Peyer's patch (tissue), 4 donors: Measurements from ENCODE around the gene SULF2. TPM values are rescaled to one million over a fixed set of nuclear protein-coding genes. Genes with fewer than 3 reads are reported as not detected.

Source experiments
- DNase-seq, 3 donors: peaks; one replicate each; pipeline ENCODE4 v3.0.0-alpha.2; 2017 to 2019
- H3K27ac ChIP-seq, 4 donors: fragments of 200-600 bp; sonication (generic); one replicate each; pipeline ENCODE4 v1.5.1; 2016 to 2019
- H3K27me3 ChIP-seq, 2 donors: fragments of 200-600 bp; sonication (generic); one replicate each; pipeline ENCODE4 v1.5.1; 2019
- H3K36me3 ChIP-seq, 3 donors: fragments of 200-600 bp; sonication (generic); one replicate each; pipeline ENCODE4 v1.5.1; 2016 to 2019
- H3K4me1 ChIP-seq, 4 donors: fragments of 200-600 bp; sonication (generic); one replicate each; pipeline ENCODE4 v1.5.1; 2016 to 2019
- H3K4me3 ChIP-seq, 4 donors: fragments of 200-600 bp; sonication (generic); 1 replicate in 3 of 4; 2 replicates in 1 of 4; pipeline ENCODE4 v1.5.1; 2016 to 2019; ENCODE audit warnings: mild to moderate bottlenecking in 1 of 4
- H3K9me3 ChIP-seq, 4 donors: fragments of 200-600 bp; sonication (generic); one replicate each; pipeline ENCODE4 v1.5.1; 2016 to 2019; ENCODE audit warnings: mild to moderate bottlenecking in 1 of 4
- POLR2A ChIP-seq, 2 donors: fragments of 450-650 bp; IDR thresholded peaks; one replicate each; pipeline ENCODE4 v1.5.1; 2017; ENCODE audit warnings: antibody characterized with exemption in 2 of 2, mild to moderate bottlenecking in 2 of 2, moderate library complexity in 2 of 2
- total RNA-seq, 4 donors: library from RNA; depleted of rRNA; stranded (reverse); fragments of >200 nt; gene quantifications; one replicate each; pipeline ENCODE4 v1.1.0, GENCODE V29; 2016
- TF ChIP-seq, protein P1 (sequence below), 6 experiments: fragments of 450-650 bp in 4 of 6; fragments of 200-600 bp in 2 of 6; sonication (generic) in 1 of 6; IDR thresholded peaks; one replicate each; pipeline ENCODE4 v1.5.1; 2017 to 2019; ENCODE audit warnings: antibody characterized with exemption in 6 of 6, mild to moderate bottlenecking in 3 of 6, moderate library complexity in 1 of 6

The SULF2 gene
- total RNA-seq, 4 donors from 2014 or later, result 32.4 to 168 (median 52.5) TPM

DNA sequence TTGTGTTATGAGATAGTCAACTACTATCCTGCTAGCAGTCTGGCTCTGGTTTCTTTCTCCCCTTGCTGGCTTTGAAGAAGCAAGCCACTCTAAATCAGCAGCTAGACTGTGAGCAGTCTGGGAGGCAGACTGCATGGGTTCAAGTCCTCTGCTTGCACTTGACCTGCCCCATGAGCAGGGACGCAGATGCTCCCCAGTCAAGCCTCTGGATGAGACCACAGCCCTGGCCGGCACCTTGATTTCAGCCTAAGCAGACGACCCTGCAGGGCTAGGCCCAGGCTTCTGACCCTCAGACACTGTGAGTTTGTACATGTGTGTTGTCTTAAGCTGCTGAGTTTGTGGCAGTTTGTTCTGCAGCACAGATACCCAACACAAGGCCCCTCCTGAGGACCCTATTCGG lies 105.8 kb downstream of the SULF2 start:
- Histone ChIP-seq H3K9me3 (no peaks in the 10 kb centered on the region), H3K4me1 (peaks cover 0 to 13% (median 0%) of the 10 kb centered on the region in 4 donors), H3K27ac (no peak overlapping the region), H3K36me3 (no peaks in the 10 kb centered on the region), H3K4me3 (no peak overlapping the region), H3K27me3 (no peaks in the 10 kb centered on the region)
- TF ChIP-seq, protein P1, sequence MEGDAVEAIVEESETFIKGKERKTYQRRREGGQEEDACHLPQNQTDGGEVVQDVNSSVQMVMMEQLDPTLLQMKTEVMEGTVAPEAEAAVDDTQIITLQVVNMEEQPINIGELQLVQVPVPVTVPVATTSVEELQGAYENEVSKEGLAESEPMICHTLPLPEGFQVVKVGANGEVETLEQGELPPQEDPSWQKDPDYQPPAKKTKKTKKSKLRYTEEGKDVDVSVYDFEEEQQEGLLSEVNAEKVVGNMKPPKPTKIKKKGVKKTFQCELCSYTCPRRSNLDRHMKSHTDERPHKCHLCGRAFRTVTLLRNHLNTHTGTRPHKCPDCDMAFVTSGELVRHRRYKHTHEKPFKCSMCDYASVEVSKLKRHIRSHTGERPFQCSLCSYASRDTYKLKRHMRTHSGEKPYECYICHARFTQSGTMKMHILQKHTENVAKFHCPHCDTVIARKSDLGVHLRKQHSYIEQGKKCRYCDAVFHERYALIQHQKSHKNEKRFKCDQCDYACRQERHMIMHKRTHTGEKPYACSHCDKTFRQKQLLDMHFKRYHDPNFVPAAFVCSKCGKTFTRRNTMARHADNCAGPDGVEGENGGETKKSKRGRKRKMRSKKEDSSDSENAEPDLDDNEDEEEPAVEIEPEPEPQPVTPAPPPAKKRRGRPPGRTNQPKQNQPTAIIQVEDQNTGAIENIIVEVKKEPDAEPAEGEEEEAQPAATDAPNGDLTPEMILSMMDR (IDR thresholded peaks at IDR 0.05), result no peak
- TF ChIP-seq POLR2A (IDR thresholded peaks at IDR 0.05), result no peak
- no peak for DNase-seq

DNA sequence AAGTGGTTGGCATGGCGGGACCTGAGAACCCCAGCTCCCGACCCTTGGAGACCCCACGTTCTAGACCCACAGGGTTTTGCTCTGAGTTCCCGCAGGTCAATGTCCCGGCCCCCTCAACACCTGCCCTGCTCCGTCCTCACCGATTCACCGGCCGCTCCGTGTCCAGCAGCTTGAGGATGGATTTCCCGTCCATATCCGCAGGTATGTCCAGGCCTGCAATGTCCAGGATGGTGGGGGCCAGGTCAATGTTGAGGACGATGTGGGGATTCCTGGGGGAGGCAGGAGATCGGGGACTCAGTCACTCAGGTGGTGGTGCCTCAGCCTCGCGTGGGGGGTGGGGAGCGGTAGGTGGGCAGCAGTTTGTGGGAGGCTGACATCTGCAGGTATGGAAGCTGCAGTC lies 106.7 kb downstream of the SULF2 start:
- TF ChIP-seq POLR2A (IDR thresholded peaks at IDR 0.05), result no peak
- TF ChIP-seq, protein P1 (IDR thresholded peaks at IDR 0.05), result no peak
- H3K36me3 ChIP-seq, result no peaks in the 10 kb centered on the region
- no peak overlapping the region for H3K4me3 ChIP-seq
- no peak overlapping the region for H3K27ac ChIP-seq
- H3K27me3 ChIP-seq, result no peaks in the 10 kb centered on the region
- no peak for DNase-seq
- no peaks in the 10 kb centered on the region for H3K9me3 ChIP-seq
- peaks cover 0 to 13% (median 0%) of the 10 kb centered on the region in 4 donors for H3K4me1 ChIP-seq

DNA sequence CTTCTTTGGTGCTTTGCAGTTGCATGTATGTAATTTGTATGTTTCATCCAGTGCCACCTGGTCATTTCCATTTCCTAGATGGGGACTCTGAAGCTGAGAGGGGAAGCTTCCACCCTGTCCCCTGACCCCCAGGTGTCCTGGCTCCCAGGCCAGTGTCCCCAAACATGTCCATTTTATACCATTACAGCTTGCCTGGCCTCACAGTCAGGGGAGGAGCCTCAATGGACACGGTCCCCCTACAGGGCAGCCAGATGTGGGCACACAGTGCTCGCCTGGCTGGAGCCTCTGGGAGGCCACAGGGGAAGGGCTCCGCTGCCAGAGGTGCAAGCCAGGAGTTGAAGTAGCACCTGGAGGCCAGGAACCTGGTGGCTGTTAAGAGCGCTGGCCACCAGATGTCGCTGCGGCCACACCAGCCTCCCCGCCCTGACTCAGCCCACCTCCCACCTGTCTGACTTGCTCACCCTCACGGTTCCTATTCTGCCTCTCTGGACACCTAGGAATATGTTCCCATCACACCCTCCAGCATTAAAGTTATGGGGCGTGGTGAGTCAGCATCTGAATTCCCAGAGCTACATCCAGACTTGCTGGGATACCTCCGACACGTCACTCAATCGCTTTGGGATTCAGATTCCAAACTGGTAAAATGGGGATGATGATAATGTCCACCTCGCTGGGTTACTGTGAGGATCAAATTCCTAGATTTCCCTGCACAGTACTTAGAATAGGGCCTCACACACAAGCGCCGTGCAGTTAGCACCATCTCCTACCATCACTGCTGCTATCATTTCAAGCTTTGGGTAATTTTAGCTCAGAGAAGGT lies 107.4 kb downstream of the SULF2 start:
- Histone ChIP-seq H3K27ac (no peak overlapping the region), H3K36me3 (no peaks in the 10 kb centered on the region), H3K27me3 (no peaks in the 10 kb centered on the region), H3K4me3 (no peak overlapping the region), H3K9me3 (no peaks in the 10 kb centered on the region), H3K4me1 (peaks cover 0 to 12% (median 0%) of the 10 kb centered on the region in 4 donors)
- DNase-seq, result peak; percentile 46 to 70 (median 69)
- TF ChIP-seq POLR2A (IDR thresholded peaks at IDR 0.05), result no peak
- TF ChIP-seq, protein P1 (IDR thresholded peaks at IDR 0.05), result peak; percentile 13 to 84 (median 62)

DNA sequence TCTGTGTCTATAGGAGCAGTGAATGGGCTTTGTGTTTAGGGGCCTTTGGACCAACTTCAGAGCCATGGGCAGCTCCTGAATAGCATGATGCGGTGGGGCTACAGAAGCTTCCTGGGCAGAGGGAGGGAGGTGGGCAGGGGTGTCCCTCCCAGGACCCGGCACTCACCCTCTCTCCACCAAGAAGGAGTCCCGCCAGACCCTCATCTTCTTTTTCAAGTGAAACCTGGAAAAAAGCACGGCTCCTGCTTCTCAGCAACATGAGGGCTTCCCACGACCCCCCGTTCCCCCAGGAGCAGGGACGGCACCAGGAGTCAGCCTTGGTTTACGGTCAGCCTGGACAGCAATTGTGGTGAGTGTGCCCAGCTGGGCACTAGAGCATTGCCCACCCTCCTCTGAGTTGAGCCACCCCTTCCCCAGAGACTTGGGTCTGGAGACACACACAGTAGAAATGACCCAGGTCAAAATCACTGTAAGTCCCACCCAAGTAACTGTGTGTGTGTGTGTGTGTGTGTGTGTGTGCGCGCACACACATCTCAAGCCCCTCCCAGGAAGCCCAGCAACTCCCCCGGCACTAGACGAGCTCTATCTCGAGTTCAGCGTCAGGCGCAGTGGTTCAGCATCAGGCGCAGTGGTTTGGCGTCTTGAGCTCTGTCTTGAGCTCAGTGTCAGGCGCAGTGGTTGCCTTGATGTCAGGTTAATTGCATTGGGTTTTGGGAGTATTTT lies 108.2 kb downstream of the SULF2 start:
- no peaks in the 10 kb centered on the region for H3K27me3 ChIP-seq
- no peaks in the 10 kb centered on the region for H3K36me3 ChIP-seq
- no peak for TF ChIP-seq POLR2A (IDR thresholded peaks at IDR 0.05)
- TF ChIP-seq, protein P1 (IDR thresholded peaks at IDR 0.05), result no peak
- peaks cover 0 to 5% (median 0%) of the 10 kb centered on the region in 4 donors for H3K4me1 ChIP-seq
- H3K27ac ChIP-seq, result no peak overlapping the region
- no peak for DNase-seq
- H3K4me3 ChIP-seq, result no peak overlapping the region
- no peaks in the 10 kb centered on the region for H3K9me3 ChIP-seq

DNA sequence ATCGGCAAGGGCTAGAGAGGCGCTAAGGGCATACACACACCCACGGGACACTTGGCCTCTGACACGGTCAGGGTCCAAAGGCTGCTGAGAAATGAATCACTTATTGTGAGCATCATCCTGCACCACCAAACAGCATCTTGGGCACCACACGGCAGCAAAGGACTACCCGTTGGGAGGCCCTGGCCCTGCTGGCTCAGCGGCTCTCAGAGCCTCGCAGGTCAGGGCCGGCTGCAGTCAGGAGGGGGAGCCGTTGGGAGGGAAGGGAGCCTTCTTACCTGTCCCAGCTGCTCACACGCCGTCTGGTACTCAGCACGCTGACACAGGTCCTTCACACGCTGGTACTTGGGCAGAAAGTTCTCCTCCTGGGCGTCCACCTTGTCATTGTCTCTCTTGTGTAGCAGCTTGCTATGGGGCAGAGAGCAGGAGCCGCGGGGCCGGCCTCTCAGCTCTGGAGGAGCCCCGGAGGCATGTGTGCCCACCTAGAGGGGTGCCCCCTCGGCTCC lies 109.0 kb downstream of the SULF2 start:
- peak in 1 of 3 donors; percentile 62 for DNase-seq

More for the DNA sequence above, 109.0 kb downstream of the SULF2 start:
- Histone ChIP-seq H3K36me3 (no peaks in the 10 kb centered on the region), H3K4me1 (no peaks in the 10 kb centered on the region), H3K9me3 (no peaks in the 10 kb centered on the region), H3K27ac (no peak overlapping the region), H3K4me3 (no peak overlapping the region), H3K27me3 (no peaks in the 10 kb centered on the region)
- TF ChIP-seq, protein P1 (IDR thresholded peaks at IDR 0.05), result no peak
- no peak for TF ChIP-seq POLR2A (IDR thresholded peaks at IDR 0.05)
